Smooth muscle cell (in vitro differentiated cells): ENCODE measurements around the gene GRM5. TPM values are rescaled to one million over a fixed set of nuclear protein-coding genes. Genes with fewer than 3 reads are reported as not detected.

ENCODE experiments used
- DNase-seq: peaks from one replicate; lab custom pipeline; 2025; ENCODE audit not compliant: unreplicated experiment; lab: John Stamatoyannopoulos, UW
- H2AFZ ChIP-seq: fragments of 200-600 bp; sonication (generic); 2 replicates; pipeline ENCODE4 v1.6.0; 2016; ENCODE audit warnings: antibody characterized with exemption, low read depth, mild to moderate bottlenecking
- H3F3A ChIP-seq: fragments of 200-600 bp; sonication (generic); 2 replicates; pipeline ENCODE4 v1.6.0; 2017; ENCODE audit warnings: antibody characterized with exemption, low read depth
- H3K27ac ChIP-seq: fragments of 200-600 bp; sonication (generic); 2 replicates; pipeline ENCODE4 v1.5.1; 2016; ENCODE audit warnings: low read depth, mild to moderate bottlenecking
- H3K27me3 ChIP-seq: fragments of 200-600 bp; sonication (generic); 2 replicates; pipeline ENCODE4 v1.6.1; 2016; ENCODE audit warnings: low read depth, mild to moderate bottlenecking
- H3K36me3 ChIP-seq: fragments of 200-600 bp; sonication (generic); 2 replicates; pipeline ENCODE4 v1.5.1; 2016; ENCODE audit warnings: low read depth
- H3K4me1 ChIP-seq: fragments of 200-600 bp; sonication (generic); 2 replicates; pipeline ENCODE4 v1.5.1; 2016; ENCODE audit warnings: low read depth
- H3K4me2 ChIP-seq: fragments of 200-600 bp; sonication (generic); 2 replicates; pipeline ENCODE4 v1.6.0; 2016; ENCODE audit warnings: mild to moderate bottlenecking
- H3K4me3 ChIP-seq: fragments of 200-600 bp; sonication (generic); 2 replicates; pipeline ENCODE4 v1.5.1; 2016; ENCODE audit warnings: mild to moderate bottlenecking
- H3K79me2 ChIP-seq: fragments of 200-600 bp; sonication (generic); 2 replicates; pipeline ENCODE4 v1.6.0; 2016; ENCODE audit warnings: low read depth, mild to moderate bottlenecking
- H3K9ac ChIP-seq: fragments of 200-600 bp; sonication (generic); 2 replicates; pipeline ENCODE4 v1.6.0; 2016; ENCODE audit warnings: low read depth
- H3K9me3 ChIP-seq: fragments of 200-600 bp; sonication (generic); replicated peaks from 2 replicates; pipeline ENCODE4 v1.5.1; 2016; ENCODE audit warnings: low read depth
- H4K20me1 ChIP-seq: fragments of 200-600 bp; sonication (generic); 2 replicates; pipeline ENCODE4 v1.6.0; 2016; ENCODE audit warnings: low read depth
- WGBS: methylation state at CpG from one replicate; pipeline ENCODE4 v1.1.7; 2016; ENCODE audit warnings: low lambda C conversion rate; 5-methylcytosine and 5-hydroxymethylcytosine counted together
- polyA plus RNA-seq: library from polyadenylated mRNA; unstranded; fragments of >200 nt; fragmentation: Nextera tagmentation; extraction: Ambion mirVana; gene quantifications from 2 replicates; pipeline ENCODE4 v1.2.1, GENCODE V29; 2016
- total RNA-seq: library from RNA; depleted of rRNA; stranded (reverse); fragments of >200 nt; gene quantifications from 2 replicates; pipeline ENCODE4 v1.2.3, GENCODE V29; 2014
- TF ChIP-seq, protein P1 (sequence below): fragments of 200-600 bp; sonication (generic); IDR thresholded peaks from 2 replicates; pipeline ENCODE4 v1.5.1; 2017; ENCODE audit warnings: borderline replicate concordance, mild to moderate bottlenecking, antibody characterized with exemption; ENCODE audit not compliant: insufficient read depth, poor library complexity, severe bottlenecking

Gene GRM5
- total and polyA plus RNA-seq, 2 experiments from 2014 or later: not detected

DNA sequence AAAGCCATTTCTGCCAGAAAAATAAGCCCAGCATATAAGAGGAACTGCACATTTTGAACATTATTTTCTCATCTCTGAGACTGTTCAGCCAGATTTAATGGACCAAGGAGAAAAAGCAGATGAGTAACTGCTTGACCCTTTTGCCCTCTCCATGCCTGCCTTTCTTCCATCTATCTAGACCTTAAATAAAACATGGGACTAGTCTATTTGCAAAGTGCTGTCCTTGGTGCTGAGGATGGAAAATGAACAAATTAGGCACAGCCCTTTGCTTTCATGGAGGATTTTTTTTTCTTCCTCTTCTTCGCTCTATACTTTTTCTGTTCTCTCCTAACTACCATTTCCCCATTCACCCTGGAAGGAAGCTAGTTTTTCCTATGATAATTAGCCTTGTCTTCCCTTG is 361.3 kb downstream of the GRM5 start:
- H3K4me2 ChIP-seq: no peak overlapping the region

DNA sequence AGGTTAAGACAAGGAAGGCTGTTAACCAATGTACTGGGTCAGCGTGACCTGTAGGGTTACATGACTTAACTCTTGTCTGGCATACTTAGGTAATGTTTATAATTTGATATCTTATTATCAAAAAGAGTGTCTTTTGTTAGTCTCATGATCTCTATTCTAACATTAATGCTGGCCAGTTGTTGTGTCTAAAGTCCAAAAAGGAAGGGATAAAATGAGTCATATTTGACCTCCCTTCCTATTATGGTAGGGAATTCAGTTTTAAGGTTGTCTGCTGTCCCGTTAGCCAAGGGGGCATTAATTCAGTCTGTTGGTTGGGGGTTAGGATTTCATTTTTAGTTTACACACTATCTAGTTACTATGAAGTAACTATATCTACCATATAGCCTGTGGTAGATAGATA is 364.0 kb downstream of the GRM5 start:
- Histone ChIP-seq H3K79me2 (no peaks in the 10 kb centered on the region), H3K4me2 (no peak overlapping the region), H3K9ac (no peak overlapping the region), H2AFZ (no peak overlapping the region), H3K9me3 (no peaks in the 10 kb centered on the region), H3K4me1 (no peaks in the 10 kb centered on the region), H3K27ac (no peak overlapping the region), H3K4me3 (no peak overlapping the region), H4K20me1 (no peaks in the 10 kb centered on the region), H3K27me3 (no peaks in the 10 kb centered on the region), H3F3A (no peaks in the 10 kb centered on the region), H3K36me3 (no peaks in the 10 kb centered on the region)
- TF ChIP-seq, protein P1, sequence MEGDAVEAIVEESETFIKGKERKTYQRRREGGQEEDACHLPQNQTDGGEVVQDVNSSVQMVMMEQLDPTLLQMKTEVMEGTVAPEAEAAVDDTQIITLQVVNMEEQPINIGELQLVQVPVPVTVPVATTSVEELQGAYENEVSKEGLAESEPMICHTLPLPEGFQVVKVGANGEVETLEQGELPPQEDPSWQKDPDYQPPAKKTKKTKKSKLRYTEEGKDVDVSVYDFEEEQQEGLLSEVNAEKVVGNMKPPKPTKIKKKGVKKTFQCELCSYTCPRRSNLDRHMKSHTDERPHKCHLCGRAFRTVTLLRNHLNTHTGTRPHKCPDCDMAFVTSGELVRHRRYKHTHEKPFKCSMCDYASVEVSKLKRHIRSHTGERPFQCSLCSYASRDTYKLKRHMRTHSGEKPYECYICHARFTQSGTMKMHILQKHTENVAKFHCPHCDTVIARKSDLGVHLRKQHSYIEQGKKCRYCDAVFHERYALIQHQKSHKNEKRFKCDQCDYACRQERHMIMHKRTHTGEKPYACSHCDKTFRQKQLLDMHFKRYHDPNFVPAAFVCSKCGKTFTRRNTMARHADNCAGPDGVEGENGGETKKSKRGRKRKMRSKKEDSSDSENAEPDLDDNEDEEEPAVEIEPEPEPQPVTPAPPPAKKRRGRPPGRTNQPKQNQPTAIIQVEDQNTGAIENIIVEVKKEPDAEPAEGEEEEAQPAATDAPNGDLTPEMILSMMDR: no peak
- DNase-seq: no peak
- 70% methylated on average over 2 of the region's 2 CpGs for WGBS

More for the DNA sequence above, 361.3 kb downstream of the GRM5 start:
- Histone ChIP-seq H3K4me1 (no peaks in the 10 kb centered on the region), H4K20me1 (no peaks in the 10 kb centered on the region), H3K9me3 (no peaks in the 10 kb centered on the region), H3K79me2 (no peaks in the 10 kb centered on the region), H3K27me3 (no peaks in the 10 kb centered on the region), H2AFZ (no peak overlapping the region), H3K27ac (no peak overlapping the region), H3K36me3 (no peaks in the 10 kb centered on the region), H3K9ac (no peak overlapping the region), H3K4me3 (no peak overlapping the region), H3F3A (no peaks in the 10 kb centered on the region)
- no peak for DNase-seq
- 94% methylated on average over 1 of the region's 1 CpG for WGBS
- TF ChIP-seq, protein P1: no peak

DNA sequence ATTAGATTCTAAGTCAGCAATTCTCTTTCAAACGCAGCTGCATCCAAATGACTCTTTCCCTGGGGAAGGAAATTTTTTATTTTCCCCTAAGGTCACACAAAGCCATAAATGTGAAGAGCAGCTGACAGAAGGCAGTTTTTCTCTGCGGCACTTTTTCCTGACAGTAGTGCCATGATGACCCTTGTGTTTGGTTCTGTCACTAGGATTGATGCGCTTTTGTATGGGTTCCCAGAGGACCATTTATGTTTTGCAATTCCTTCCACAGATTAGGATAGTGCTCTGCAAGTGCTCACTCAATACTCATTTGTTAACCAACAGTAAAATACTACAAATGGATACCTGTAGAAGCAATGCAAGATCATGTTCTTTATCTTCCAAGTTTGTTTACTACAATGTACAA is 368.6 kb downstream of the GRM5 start:
- no peaks in the 10 kb centered on the region for H4K20me1 ChIP-seq
- H3K4me2 ChIP-seq: no peak overlapping the region
- H3K9ac ChIP-seq: no peak overlapping the region
- H3F3A ChIP-seq: no peaks in the 10 kb centered on the region
- no peaks in the 10 kb centered on the region for H3K9me3 ChIP-seq
- no peaks in the 10 kb centered on the region for H3K36me3 ChIP-seq
- H3K4me3 ChIP-seq: no peak overlapping the region
- H3K4me1 ChIP-seq: no peaks in the 10 kb centered on the region
- no peak overlapping the region for H3K27ac ChIP-seq
- no peaks in the 10 kb centered on the region for H3K27me3 ChIP-seq
- TF ChIP-seq, protein P1: no peak
- WGBS: 92% methylated on average over 3 of the region's 3 CpGs
- DNase-seq: no peak
- H2AFZ ChIP-seq: no peak overlapping the region
- no peaks in the 10 kb centered on the region for H3K79me2 ChIP-seq

DNA sequence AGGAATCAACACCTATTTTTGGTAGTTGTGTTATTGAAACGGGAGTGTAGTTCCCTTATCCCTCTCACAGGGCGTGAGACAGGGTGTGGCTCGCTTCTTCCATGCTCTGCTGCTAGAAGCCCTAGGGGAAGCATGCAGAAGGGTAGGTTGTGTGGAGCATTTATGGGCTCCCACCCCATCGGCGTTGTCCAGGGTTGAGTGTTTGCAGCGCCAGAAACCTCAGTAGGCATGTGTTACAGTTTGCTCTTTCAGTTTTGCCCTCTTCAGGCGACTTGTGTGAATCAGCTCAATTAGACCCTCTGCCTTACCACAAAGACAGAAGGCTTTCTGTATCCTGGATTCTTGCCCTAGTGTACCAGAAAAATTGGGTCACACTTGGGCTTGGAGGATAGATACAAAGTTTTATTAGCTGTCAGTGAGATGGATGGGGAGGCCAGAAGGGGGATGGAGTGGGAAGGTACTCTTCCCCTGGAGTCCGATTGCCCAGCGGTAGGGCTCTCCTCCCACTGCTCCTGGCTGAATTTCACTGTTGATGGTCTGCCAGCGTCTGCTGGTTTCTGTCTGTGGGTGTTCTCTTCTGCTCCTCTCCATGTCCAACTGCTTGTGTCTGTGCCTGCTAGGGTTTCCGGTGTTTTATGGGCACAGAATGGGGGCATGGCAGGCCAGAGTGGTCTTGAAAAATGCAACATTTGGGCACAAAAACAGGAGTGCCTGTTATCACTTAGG is 369.9 kb downstream of the GRM5 start:
- H3K36me3 ChIP-seq: no peaks in the 10 kb centered on the region
- H3K9me3 ChIP-seq: no peaks in the 10 kb centered on the region
- H3K27ac ChIP-seq: no peak overlapping the region
- WGBS: 68% methylated on average over 11 of the region's 11 CpGs
- TF ChIP-seq, protein P1: no peak
- no peaks in the 10 kb centered on the region for H3F3A ChIP-seq
- no peak overlapping the region for H3K4me3 ChIP-seq
- H3K27me3 ChIP-seq: no peaks in the 10 kb centered on the region
- H3K4me2 ChIP-seq: no peak overlapping the region
- H3K79me2 ChIP-seq: no peaks in the 10 kb centered on the region
- H4K20me1 ChIP-seq: no peaks in the 10 kb centered on the region
- H3K4me1 ChIP-seq: no peaks in the 10 kb centered on the region
- no peak overlapping the region for H2AFZ ChIP-seq
- no peak overlapping the region for H3K9ac ChIP-seq
- no peak for DNase-seq
